ENCODE data around the gene RALGPS1. TPM values are rescaled to one million over a fixed set of nuclear protein-coding genes. Genes with fewer than 3 reads are reported as not detected.
"Not testable (repeated sequence)": the region's sequence is repeated elsewhere in the genome, so short reads cannot be mapped to it uniquely, and the experiment has no call there.

Gene RALGPS1
- polyA plus RNA-seq, 3 donors: 0.60 to 4.6 (median 1.3) TPM

GRCh38 chr9:127170652-127171051, 256.1 kb downstream of the RALGPS1 start:
- Mint-ChIP-seq H3K27ac (no peak overlapping the region), H3K36me3 (peaks cover 0 to 2% of the 10 kb centered on the region in 2 donors), H3K4me3 (no peak overlapping the region), H3K9me3 (peaks cover 0 to 4% (median 0%) of the 10 kb centered on the region in 7 donors), H3K4me1 (peaks cover 8% of the 10 kb centered on the region), H3K27me3 (ENCODE audit: low read depth in 3 of 3) (peaks cover under 1 to 2% (median 2%) of the 10 kb centered on the region in 3 donors)
- intact Hi-C loops (cut with micrococcal nuclease): no loop called here
- H3K4me2 ChIP-seq (replicated peaks; ENCODE audit: extremely low read depth, low read length, poor library complexity, severe bottlenecking): no peak overlapping the region
- no peaks in the 10 kb centered on the region for H3K27me3 ChIP-seq (ENCODE audit: control insufficient read depth in 2 of 2, insufficient read depth in 2 of 2, low read length in 2 of 2)
- H2AFZ ChIP-seq (ENCODE audit: insufficient read depth, low read depth, low read length, poor library complexity, severe bottlenecking): no peak overlapping the region
- H3K4me3 ChIP-seq (replicated peaks in 1 of 3; ENCODE audit: low read depth in 2 of 3, low read length in 3 of 3): no peak overlapping the region
- no peak overlapping the region for H3K9ac ChIP-seq (ENCODE audit: insufficient read depth, low read length, poor library complexity, severe bottlenecking)
- no peak for DNase-seq
- TF ChIP-seq CTCF (IDR thresholded peaks at IDR 0.05): no peak
- no peaks in the 10 kb centered on the region for H3K36me3 ChIP-seq (replicated peaks in 1 of 2; ENCODE audit: control insufficient read depth in 1 of 2, insufficient read depth in 2 of 2, low read length in 2 of 2)
- 100% methylated on average over 2 of the region's 2 CpGs for WGBS (ENCODE audit: insufficient coverage)
- no peaks in the 10 kb centered on the region for H3K9me3 ChIP-seq (replicated peaks in 1 of 2; ENCODE audit: control insufficient read depth in 1 of 2, insufficient read depth in 1 of 2, low read length in 2 of 2)
- H4K20me1 ChIP-seq (ENCODE audit: insufficient read depth, low read length): no peaks in the 10 kb centered on the region
- no peaks in the 10 kb centered on the region for H3K4me1 ChIP-seq (ENCODE audit: control insufficient read depth in 1 of 2, insufficient read depth in 2 of 2, low read length in 2 of 2)
- H3K79me2 ChIP-seq (ENCODE audit: insufficient read depth, low read length): no peaks in the 10 kb centered on the region
- H3K27ac ChIP-seq (ENCODE audit: low read depth in 1 of 2, low read length in 2 of 2): no peak overlapping the region

- H3K79me2 ChIP-seq (ENCODE audit: insufficient read depth, low read length); H4K20me1 ChIP-seq (ENCODE audit: insufficient read depth, low read length); H3K9me3 ChIP-seq (replicated peaks in 1 of 2; ENCODE audit: control insufficient read depth in 1 of 2, insufficient read depth in 1 of 2, low read length in 2 of 2); H3K4me2 ChIP-seq (replicated peaks; ENCODE audit: extremely low read depth, low read length, poor library complexity, severe bottlenecking); H3K27me3 Mint-ChIP-seq (ENCODE audit: low read depth in 3 of 3); H3K4me1 Mint-ChIP-seq; H3K4me3 Mint-ChIP-seq; H3K9me3 Mint-ChIP-seq; H3K4me3 ChIP-seq (replicated peaks in 1 of 3; ENCODE audit: low read depth in 2 of 3, low read length in 3 of 3); H3K27me3 ChIP-seq (ENCODE audit: control insufficient read depth in 2 of 2, insufficient read depth in 2 of 2, low read length in 2 of 2); intact Hi-C loops (cut with micrococcal nuclease); H3K36me3 ChIP-seq (replicated peaks in 1 of 2; ENCODE audit: control insufficient read depth in 1 of 2, insufficient read depth in 2 of 2, low read length in 2 of 2); H3K9ac ChIP-seq (ENCODE audit: insufficient read depth, low read length, poor library complexity, severe bottlenecking); H3K4me1 ChIP-seq (ENCODE audit: control insufficient read depth in 1 of 2, insufficient read depth in 2 of 2, low read length in 2 of 2); H2AFZ ChIP-seq (ENCODE audit: insufficient read depth, low read depth, low read length, poor library complexity, severe bottlenecking); H3K27ac ChIP-seq (ENCODE audit: low read depth in 1 of 2, low read length in 2 of 2); H3K27ac Mint-ChIP-seq; H3K36me3 Mint-ChIP-seq; DNase-seq: not testable (repeated sequence)
- 100% methylated on average over 3 of the region's 9 CpGs for WGBS (ENCODE audit: insufficient coverage)
These were observed 256.8 kb downstream of the RALGPS1 start for GRCh38 chr9:127171348-127171747.

Data from CD14-positive monocyte (primary cell).